ENCODE measurements around the gene PHF21B.

The PHF21B gene

GRCh38 chr22:44928711-44929358 lies 81.0 kb downstream of the PHF21B start:
- no peak for DNase-seq (ENCODE audit: low spot score)
- no peak for TF ChIP-seq CTCF (IDR thresholded peaks at IDR 0.05; ENCODE audit: extremely low read depth, missing control alignments)

GRCh38 chr22:44928136-44928463 lies 81.7 kb downstream of the PHF21B start:
- no peak for TF ChIP-seq CTCF (IDR thresholded peaks at IDR 0.05; ENCODE audit: extremely low read depth, missing control alignments)
- no peak for DNase-seq (ENCODE audit: low spot score)

GRCh38 chr22:44927463-44928135 lies 82.2 kb downstream of the PHF21B start:
- TF ChIP-seq CTCF (IDR thresholded peaks at IDR 0.05; ENCODE audit: extremely low read depth, missing control alignments): no peak
- DNase-seq (ENCODE audit: low spot score): no peak

- DNase-seq (ENCODE audit: low spot score): no peak
- TF ChIP-seq CTCF (IDR thresholded peaks at IDR 0.05; ENCODE audit: extremely low read depth, missing control alignments): no peak
These were observed 83.1 kb downstream of the PHF21B start for GRCh38 chr22:44926491-44927415.

- TF ChIP-seq CTCF (IDR thresholded peaks at IDR 0.05; ENCODE audit: extremely low read depth, missing control alignments): no peak
- DNase-seq (ENCODE audit: low spot score): no peak
These were observed 83.7 kb downstream of the PHF21B start for GRCh38 chr22:44926124-44926475.

GRCh38 chr22:44925465-44926123 lies 84.2 kb downstream of the PHF21B start:
- TF ChIP-seq CTCF (IDR thresholded peaks at IDR 0.05; ENCODE audit: extremely low read depth, missing control alignments): no peak
- DNase-seq (ENCODE audit: low spot score): no peak

Measured in GM20000 (cell line).